ENCODE results near the gene NIN. TPM values are rescaled to one million over a fixed set of nuclear protein-coding genes. Genes with fewer than 3 reads are reported as not detected.

NIN gene
- total RNA-seq, 1 donor from 2014 or later = 45.4 TPM

DNA sequence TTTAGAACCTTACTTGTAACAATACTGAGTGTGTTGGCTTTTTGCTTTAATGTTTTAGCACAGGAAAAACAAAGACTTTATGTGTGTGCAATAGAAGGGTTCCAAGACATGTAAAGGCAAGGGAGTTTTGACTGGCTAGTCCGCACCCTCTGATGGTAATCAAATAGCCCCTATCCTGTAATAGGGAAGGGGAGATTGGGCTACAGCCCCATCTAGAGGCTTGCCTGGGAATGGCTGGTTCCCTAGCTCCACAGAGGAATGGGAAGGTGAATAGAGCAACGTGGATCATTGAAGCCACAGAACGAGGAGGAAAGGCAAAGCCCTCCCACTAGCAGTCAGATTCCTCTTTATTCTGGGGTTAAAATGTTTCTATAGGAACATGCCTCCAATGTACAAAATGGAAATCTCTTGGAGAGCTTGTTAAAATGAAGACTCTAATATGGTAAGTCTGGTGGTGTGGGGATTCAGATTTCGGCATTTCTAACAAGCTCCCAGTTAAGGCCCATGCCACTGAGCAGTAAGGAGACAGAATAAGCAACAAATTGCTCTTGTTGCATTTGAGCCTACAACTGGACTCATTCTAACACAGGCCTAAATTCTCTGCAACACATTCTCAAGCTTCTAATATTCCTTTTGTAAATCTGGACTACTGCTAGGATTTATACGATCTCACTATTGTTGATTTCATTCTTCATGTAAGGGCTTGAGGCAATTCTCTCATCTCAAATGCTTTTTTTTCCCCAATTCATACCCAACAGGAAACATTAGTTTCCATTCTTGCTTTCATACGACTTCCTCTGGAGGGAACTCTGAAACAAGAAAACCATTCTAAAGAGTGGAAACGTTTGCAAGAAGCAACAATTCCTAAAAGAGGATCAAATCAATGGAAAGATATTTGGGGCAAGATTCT, 57.1 kb downstream of the NIN start:
- peaks cover 17% of the 10 kb centered on the region for H3K36me3 ChIP-seq (ENCODE audit: insufficient read depth, low read length)
- DNase-seq (ENCODE audit: low read depth) (peak; percentile 9), FAIRE-seq (peak; percentile 72)
- H3K4me3 Mint-ChIP-seq (ENCODE audit: unreplicated experiment) = no peak overlapping the region
- H3K4me2 ChIP-seq (ENCODE audit: low read length) = no peak overlapping the region
- H3K27me3 ChIP-seq (ENCODE audit: insufficient read depth, low read length) = no peaks in the 10 kb centered on the region
- H2AFZ ChIP-seq (ENCODE audit: low read depth, low read length) = no peak overlapping the region
- H3K9me3 Mint-ChIP-seq (ENCODE audit: unreplicated experiment) = no peaks in the 10 kb centered on the region
- H3K27ac ChIP-seq (ENCODE audit: low read depth, low read length) = no peak overlapping the region
- H3K36me3 Mint-ChIP-seq (ENCODE audit: low read depth, unreplicated experiment) = peaks cover 13% of the 10 kb centered on the region
- H3K4me1 ChIP-seq (ENCODE audit: insufficient read depth, low read length) = peaks cover 13% of the 10 kb centered on the region
- no peaks in the 10 kb centered on the region for H3K79me2 ChIP-seq (ENCODE audit: insufficient read depth, low read length)
- no peak overlapping the region for H3K9ac ChIP-seq (ENCODE audit: low read length)
- H3K4me3 ChIP-seq (ENCODE audit: insufficient read depth, low read depth, low read length) = no peak overlapping the region
- no peaks in the 10 kb centered on the region for H3K27me3 Mint-ChIP-seq (ENCODE audit: low read depth, unreplicated experiment)
- no peaks in the 10 kb centered on the region for H3K9me3 ChIP-seq (ENCODE audit: insufficient read depth, low read depth, low read length)
- no peaks in the 10 kb centered on the region for H4K20me1 ChIP-seq (ENCODE audit: insufficient read depth, low read length)
- no peak overlapping the region for H3K27ac Mint-ChIP-seq (ENCODE audit: unreplicated experiment)
- TF ChIP-seq, protein P1, sequence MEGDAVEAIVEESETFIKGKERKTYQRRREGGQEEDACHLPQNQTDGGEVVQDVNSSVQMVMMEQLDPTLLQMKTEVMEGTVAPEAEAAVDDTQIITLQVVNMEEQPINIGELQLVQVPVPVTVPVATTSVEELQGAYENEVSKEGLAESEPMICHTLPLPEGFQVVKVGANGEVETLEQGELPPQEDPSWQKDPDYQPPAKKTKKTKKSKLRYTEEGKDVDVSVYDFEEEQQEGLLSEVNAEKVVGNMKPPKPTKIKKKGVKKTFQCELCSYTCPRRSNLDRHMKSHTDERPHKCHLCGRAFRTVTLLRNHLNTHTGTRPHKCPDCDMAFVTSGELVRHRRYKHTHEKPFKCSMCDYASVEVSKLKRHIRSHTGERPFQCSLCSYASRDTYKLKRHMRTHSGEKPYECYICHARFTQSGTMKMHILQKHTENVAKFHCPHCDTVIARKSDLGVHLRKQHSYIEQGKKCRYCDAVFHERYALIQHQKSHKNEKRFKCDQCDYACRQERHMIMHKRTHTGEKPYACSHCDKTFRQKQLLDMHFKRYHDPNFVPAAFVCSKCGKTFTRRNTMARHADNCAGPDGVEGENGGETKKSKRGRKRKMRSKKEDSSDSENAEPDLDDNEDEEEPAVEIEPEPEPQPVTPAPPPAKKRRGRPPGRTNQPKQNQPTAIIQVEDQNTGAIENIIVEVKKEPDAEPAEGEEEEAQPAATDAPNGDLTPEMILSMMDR (IDR thresholded peaks at IDR 0.05; ENCODE audit: insufficient read depth, low read depth, low read length) = peak; percentile 97
- no peak for TF ChIP-seq EZH2 (IDR thresholded peaks at IDR 0.05; ENCODE audit: insufficient read depth, low read length)
- H3K4me1 Mint-ChIP-seq (ENCODE audit: low read depth, unreplicated experiment) = peaks cover 18% of the 10 kb centered on the region

DNA sequence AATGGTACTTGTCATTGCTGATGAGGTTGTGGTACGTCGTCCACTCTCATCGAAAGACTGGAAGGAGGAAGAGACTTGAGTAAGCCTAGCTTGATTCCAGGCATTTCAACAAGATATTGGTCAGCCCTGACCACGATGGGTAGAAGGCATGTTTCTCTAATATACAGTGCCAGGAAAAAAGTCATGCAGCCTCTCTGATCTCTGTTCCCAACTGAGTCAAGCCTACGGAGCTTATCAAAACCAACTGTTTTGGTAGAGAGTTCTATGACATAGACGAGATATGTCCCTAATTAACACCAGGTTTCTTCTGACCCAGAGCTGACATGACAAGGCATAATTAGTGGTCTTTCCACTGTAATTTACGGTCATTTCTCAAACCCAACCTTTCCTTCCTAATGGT, 58.5 kb downstream of the NIN start:
- Histone ChIP-seq H2AFZ (ENCODE audit: low read depth, low read length) (no peak overlapping the region), H3K79me2 (ENCODE audit: insufficient read depth, low read length) (no peaks in the 10 kb centered on the region), H3K4me3 (ENCODE audit: insufficient read depth, low read depth, low read length) (no peak overlapping the region), H3K27ac (ENCODE audit: low read depth, low read length) (no peak overlapping the region), H4K20me1 (ENCODE audit: insufficient read depth, low read length) (no peaks in the 10 kb centered on the region), H3K36me3 (ENCODE audit: insufficient read depth, low read length) (peaks cover 17% of the 10 kb centered on the region), H3K9ac (ENCODE audit: low read length) (no peak overlapping the region), H3K4me2 (ENCODE audit: low read length) (no peak overlapping the region), H3K4me1 (ENCODE audit: insufficient read depth, low read length) (peaks cover 13% of the 10 kb centered on the region), H3K27me3 (ENCODE audit: insufficient read depth, low read length) (no peaks in the 10 kb centered on the region), H3K9me3 (ENCODE audit: insufficient read depth, low read depth, low read length) (no peaks in the 10 kb centered on the region)
- DNase-seq (ENCODE audit: low read depth) (peak; percentile 88), FAIRE-seq (peak; percentile 56)
- H3K27me3 Mint-ChIP-seq (ENCODE audit: low read depth, unreplicated experiment) = no peaks in the 10 kb centered on the region
- peaks cover 24% of the 10 kb centered on the region for H3K4me1 Mint-ChIP-seq (ENCODE audit: low read depth, unreplicated experiment)
- peak overlapping the region; percentile 4 for H3K27ac Mint-ChIP-seq (ENCODE audit: unreplicated experiment)
- H3K4me3 Mint-ChIP-seq (ENCODE audit: unreplicated experiment) = no peak overlapping the region
- TF ChIP-seq, protein P1 (IDR thresholded peaks at IDR 0.05; ENCODE audit: insufficient read depth, low read depth, low read length) = no peak
- no peak for TF ChIP-seq EZH2 (IDR thresholded peaks at IDR 0.05; ENCODE audit: insufficient read depth, low read length)
- H3K9me3 Mint-ChIP-seq (ENCODE audit: unreplicated experiment) = no peaks in the 10 kb centered on the region
- H3K36me3 Mint-ChIP-seq (ENCODE audit: low read depth, unreplicated experiment) = peaks cover 17% of the 10 kb centered on the region

DNA sequence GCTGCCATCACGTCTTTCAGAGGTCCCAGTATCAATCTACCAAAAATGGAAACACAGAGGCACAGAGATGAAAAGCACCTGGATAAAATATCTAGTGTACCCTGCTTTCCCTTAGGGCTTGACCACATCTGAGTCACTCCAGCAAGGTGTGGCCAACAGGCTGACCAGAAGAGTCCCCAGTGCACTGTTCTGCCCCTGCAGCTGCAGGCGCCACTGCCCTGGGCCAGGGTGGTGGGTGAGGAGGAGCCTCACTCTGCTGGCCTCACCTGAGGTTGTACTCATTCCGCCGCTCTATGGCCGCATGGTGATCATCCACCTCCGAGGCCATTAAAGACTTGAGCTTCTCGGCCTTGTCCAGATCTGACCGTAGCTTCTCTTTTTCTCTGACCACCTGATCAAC, 60.4 kb downstream of the NIN start:
- Histone ChIP-seq H4K20me1 (ENCODE audit: insufficient read depth, low read length) (no peaks in the 10 kb centered on the region), H2AFZ (ENCODE audit: low read depth, low read length) (no peak overlapping the region), H3K79me2 (ENCODE audit: insufficient read depth, low read length) (no peaks in the 10 kb centered on the region), H3K9ac (ENCODE audit: low read length) (no peak overlapping the region), H3K4me1 (ENCODE audit: insufficient read depth, low read length) (peaks cover 14% of the 10 kb centered on the region), H3K27me3 (ENCODE audit: insufficient read depth, low read length) (no peaks in the 10 kb centered on the region), H3K36me3 (ENCODE audit: insufficient read depth, low read length) (peaks cover 21% of the 10 kb centered on the region), H3K4me3 (ENCODE audit: insufficient read depth, low read depth, low read length) (no peak overlapping the region), H3K9me3 (ENCODE audit: insufficient read depth, low read depth, low read length) (no peaks in the 10 kb centered on the region), H3K4me2 (ENCODE audit: low read length) (no peak overlapping the region), H3K27ac (ENCODE audit: low read depth, low read length) (no peak overlapping the region)
- FAIRE-seq (no peak), DNase-seq (ENCODE audit: low read depth) (no peak)
- H3K36me3 Mint-ChIP-seq (ENCODE audit: low read depth, unreplicated experiment) = peaks cover 17% of the 10 kb centered on the region
- peaks cover 28% of the 10 kb centered on the region for H3K4me1 Mint-ChIP-seq (ENCODE audit: low read depth, unreplicated experiment)
- no peak for TF ChIP-seq EZH2 (IDR thresholded peaks at IDR 0.05; ENCODE audit: insufficient read depth, low read length)
- TF ChIP-seq, protein P1 (IDR thresholded peaks at IDR 0.05; ENCODE audit: insufficient read depth, low read depth, low read length) = no peak
- H3K27me3 Mint-ChIP-seq (ENCODE audit: low read depth, unreplicated experiment) = no peaks in the 10 kb centered on the region
- no peak overlapping the region for H3K27ac Mint-ChIP-seq (ENCODE audit: unreplicated experiment)
- no peak overlapping the region for H3K4me3 Mint-ChIP-seq (ENCODE audit: unreplicated experiment)
- H3K9me3 Mint-ChIP-seq (ENCODE audit: unreplicated experiment) = no peaks in the 10 kb centered on the region

Measured in astrocyte (in vitro differentiated cells and primary cell).